SK-N-SH (cell line): ENCODE measurements around the gene CDH26.

ENCODE experiments used
- JUND ChIP-seq: IDR thresholded peaks from 2 replicates; pipeline ENCODE4 v1.4.0; 2012
- MXI1 ChIP-seq: IDR thresholded peaks from 2 replicates; pipeline ENCODE4 v1.6.1; 2012; ENCODE audit warnings: mild to moderate bottlenecking, low read depth, low read length, improper control_type of control experiment
- TEAD4 ChIP-seq: IDR thresholded peaks from 2 replicates; pipeline ENCODE4 v1.4.0; 2012; ENCODE audit warnings: mild to moderate bottlenecking, borderline replicate concordance; ENCODE audit not compliant: insufficient read depth
- YY1 ChIP-seq: IDR thresholded peaks from 2 replicates; pipeline ENCODE4 v1.4.0; 2012; ENCODE audit warnings: low read depth, mild to moderate bottlenecking

GRCh38 chr20:60062431-60063047 lies 104.3 kb downstream of the CDH26 start:
- TF ChIP-seq TEAD4 (no peak), MXI1 (no peak), YY1 (no peak), JUND (no peak)
